ENCODE measurements around the gene PIN4.

PIN4 gene

DNA sequence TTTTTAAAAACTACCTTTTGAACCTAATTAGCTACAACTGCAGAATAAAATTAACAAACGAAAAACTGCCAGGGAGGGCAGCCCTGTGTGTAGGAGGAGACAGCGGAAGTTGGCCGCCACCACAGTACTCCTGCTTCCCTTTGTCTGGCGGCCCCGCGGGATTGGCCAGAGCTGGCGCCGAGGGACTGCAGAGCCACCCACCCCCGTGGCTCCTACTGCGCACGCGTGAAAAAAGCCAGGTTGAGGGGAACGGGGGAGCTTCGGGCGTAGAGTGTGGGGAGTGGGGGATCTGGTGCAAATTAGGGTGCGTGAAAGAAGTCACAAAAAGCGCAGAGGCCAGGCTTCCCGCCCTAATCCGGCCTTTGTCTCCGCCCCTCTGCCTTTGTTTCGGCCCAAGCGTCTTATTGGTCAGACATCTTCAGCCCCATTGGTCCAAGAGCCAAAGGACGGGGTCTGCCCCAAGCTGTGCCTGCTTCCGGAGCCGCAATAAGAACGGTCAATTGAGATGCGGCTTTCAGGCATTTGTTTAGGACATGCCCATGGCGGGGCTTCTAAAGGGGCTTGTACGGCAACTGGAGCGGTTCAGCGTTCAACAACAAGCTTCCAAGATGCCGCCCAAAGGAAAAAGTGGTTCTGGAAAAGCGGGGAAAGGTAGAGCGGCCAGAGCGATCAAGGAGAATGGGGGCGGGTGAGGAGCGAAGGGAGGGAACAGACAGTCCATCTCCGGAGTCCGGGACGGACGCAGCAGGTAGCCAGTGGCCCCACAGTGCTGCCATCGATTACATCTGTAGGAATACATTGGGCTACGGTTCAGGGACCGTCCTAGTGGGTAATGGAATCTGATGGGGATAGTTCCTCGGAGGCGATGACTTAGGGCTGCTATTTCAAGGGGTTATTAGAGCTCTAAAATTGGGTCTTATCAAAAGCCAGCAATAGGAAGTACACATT lies at the start of gene PIN4:
PIN4 (plus strand) TSS at position 580 of the 948 bp plus-strand sequence; CDS start at position 609, 29 bp downstream.
- DNase-seq (ENCODE audit: low read depth): peak; percentile 92
- H3K4me3 ChIP-seq (ENCODE audit: low read length): peak within 1 kb of the TSS; percentile 92
- no peak for TF ChIP-seq CTCF (conservative IDR thresholded peaks at IDR 0.05; ENCODE audit: low read depth, low read length)

- peak overlapping the region; percentile 30 for H3K4me3 ChIP-seq (ENCODE audit: low read length)
- no peak for TF ChIP-seq CTCF (conservative IDR thresholded peaks at IDR 0.05; ENCODE audit: low read depth, low read length)
- no peak for DNase-seq (ENCODE audit: low read depth)
These were observed 49.1 kb upstream of the PIN4 start for GRCh38 chrX:72132456-72132855.

- DNase-seq (ENCODE audit: low read depth): no peak
- TF ChIP-seq CTCF (conservative IDR thresholded peaks at IDR 0.05; ENCODE audit: low read depth, low read length): no peak
- no peak overlapping the region for H3K4me3 ChIP-seq (ENCODE audit: low read length)
These were observed 47.6 kb upstream of the PIN4 start for GRCh38 chrX:72133851-72134546.

DNA sequence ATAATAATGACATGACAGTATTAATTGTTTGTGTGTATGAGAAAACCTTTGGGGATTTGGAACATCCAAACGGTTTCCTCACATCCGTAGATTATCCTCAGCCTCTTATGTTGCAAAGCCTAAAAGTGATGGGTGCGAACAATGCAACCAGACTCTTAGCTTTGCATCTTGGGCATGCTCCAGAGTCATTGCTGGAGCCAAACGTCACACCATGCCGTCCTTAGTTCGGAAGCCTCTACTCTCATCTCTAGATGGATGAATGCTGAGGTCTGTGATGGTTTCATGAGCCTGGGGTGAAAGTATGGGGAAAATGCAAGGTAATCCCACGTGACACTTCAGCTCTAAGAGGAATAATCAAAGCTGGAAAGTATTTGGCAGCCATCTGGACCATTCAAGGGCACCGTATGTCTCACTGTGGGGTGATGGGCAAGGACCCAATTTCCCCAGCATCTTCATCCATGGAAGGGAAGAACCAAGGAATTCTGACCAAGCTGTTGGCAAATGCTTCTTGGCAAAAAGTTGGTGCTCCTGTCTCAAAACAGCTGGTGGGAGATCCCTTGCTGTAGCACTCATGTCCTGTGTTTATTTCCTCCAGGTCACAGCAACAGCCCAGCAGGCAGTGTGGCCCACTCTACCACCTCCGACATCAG lies 43.6 kb upstream of the PIN4 start:
- DNase-seq (ENCODE audit: low read depth): no peak
- no peak overlapping the region for H3K4me3 ChIP-seq (ENCODE audit: low read length)
- TF ChIP-seq CTCF (conservative IDR thresholded peaks at IDR 0.05; ENCODE audit: low read depth, low read length): no peak

DNA sequence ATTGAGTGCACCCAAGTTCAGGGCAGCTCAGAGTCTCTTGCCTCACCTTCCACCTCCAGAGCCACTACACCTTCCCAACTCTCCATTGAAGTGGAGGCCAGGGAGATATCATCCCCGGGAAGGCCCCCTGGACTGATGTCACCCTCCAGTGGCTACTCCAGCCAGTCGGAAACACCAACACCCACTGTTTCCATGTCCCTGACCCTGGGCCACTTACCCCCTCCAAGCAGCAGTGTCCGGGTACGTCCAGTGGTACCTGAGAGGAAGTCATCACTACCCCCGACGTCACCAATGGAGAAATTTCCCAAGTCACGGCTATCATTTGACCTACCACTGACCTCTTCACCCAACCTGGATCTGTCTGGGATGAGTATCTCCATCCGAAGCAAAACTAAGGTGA lies 42.0 kb upstream of the PIN4 start:
- TF ChIP-seq CTCF (conservative IDR thresholded peaks at IDR 0.05; ENCODE audit: low read depth, low read length): no peak
- DNase-seq (ENCODE audit: low read depth): no peak
- no peak overlapping the region for H3K4me3 ChIP-seq (ENCODE audit: low read length)

DNA sequence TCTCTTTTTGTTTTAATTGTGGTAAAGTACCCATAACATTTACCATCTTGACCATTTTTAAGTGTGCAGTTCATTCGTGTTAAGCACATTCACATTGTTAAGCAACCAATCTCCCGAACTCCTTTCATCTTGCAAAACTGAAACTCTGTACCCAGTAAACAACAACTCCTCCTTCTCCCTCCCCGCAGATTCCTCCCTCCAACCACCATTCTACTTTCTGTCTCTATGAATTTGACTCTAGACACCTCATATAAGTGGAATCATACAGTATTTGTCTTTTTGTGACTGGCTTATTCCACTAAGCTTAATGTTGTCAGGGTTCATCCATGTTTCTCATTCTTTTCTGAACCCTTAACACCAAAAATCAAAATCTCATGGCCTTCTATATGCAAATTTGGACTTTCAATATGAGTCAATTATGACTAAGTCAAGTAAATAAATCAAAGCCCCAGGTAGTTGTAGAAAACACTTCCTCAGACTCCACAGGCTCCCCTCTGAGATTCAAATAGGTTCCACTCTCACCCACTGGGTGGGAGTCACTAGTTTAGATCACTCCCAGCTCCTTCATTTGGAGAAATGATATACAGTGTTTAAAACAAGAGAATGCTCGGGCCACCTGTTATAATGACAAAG lies 40.1 kb upstream of the PIN4 start:
- DNase-seq (ENCODE audit: low read depth): no peak
- no peak for TF ChIP-seq CTCF (conservative IDR thresholded peaks at IDR 0.05; ENCODE audit: low read depth, low read length)
- no peak overlapping the region for H3K4me3 ChIP-seq (ENCODE audit: low read length)
